ENCODE results near the gene RAG2. TPM values are rescaled to one million over a fixed set of nuclear protein-coding genes. Genes with fewer than 3 reads are reported as not detected.

The RAG2 gene
- total RNA-seq, 1 experiment from 2014 or later, result not detected

- H2BK20ac ChIP-seq (ENCODE audit: low read depth, low read length, poor library complexity, severe bottlenecking), result no peak overlapping the region
- no peak overlapping the region for H3K14ac ChIP-seq (ENCODE audit: insufficient read depth, low read length)
- no peak overlapping the region for H3K23ac ChIP-seq (ENCODE audit: insufficient read length, low read depth, low read length)
- no peak for TF ChIP-seq CTCF (conservative IDR thresholded peaks at IDR 0.05)
- no peaks in the 10 kb centered on the region for H3K79me1 ChIP-seq (ENCODE audit: insufficient read depth, low read depth, low read length, poor library complexity, severe bottlenecking)
- H3K9ac ChIP-seq (ENCODE audit: extremely low read depth, insufficient read length, low read length), result no peak overlapping the region
- no peak overlapping the region for H2AK5ac ChIP-seq (ENCODE audit: insufficient read length, low read length)
- Mint-ChIP-seq H3K27me3 (ENCODE audit: low read depth) (no peaks in the 10 kb centered on the region; the same call in 1 of the 2 replicates), H3K4me1 (no peaks in the 10 kb centered on the region), H3K9me3 (no peaks in the 10 kb centered on the region; a peak in 1 of 5 replicates), H3K4me3 (no peak overlapping the region), H3K36me3 (ENCODE audit: insufficient read depth in 1 of 3, low read depth in 3 of 3) (peaks cover 0 to 1% (median 0%) of the 10 kb centered on the region in 3 experiments; a peak in 1 of 7 replicates), H3K27ac (no peak overlapping the region)
- H3K4ac ChIP-seq (ENCODE audit: low read depth, low read length), result no peak overlapping the region
- DNase-seq, result no peak
- H2AFZ ChIP-seq (ENCODE audit: low read length), result no peak overlapping the region
- H3K27ac ChIP-seq (ENCODE audit: insufficient read length, low read depth, low read length), result no peak overlapping the region
- no peaks in the 10 kb centered on the region for H3K9me3 ChIP-seq (ENCODE audit: control insufficient read depth, low read depth, low read length)
- H4K5ac ChIP-seq (ENCODE audit: insufficient read length, low read depth, low read length), result no peak overlapping the region
- H2BK12ac ChIP-seq (ENCODE audit: insufficient read length, low read depth, low read length), result no peak overlapping the region
- no peak overlapping the region for H3T11ph ChIP-seq (ENCODE audit: low read length)
- no peaks in the 10 kb centered on the region for H3K23me2 ChIP-seq (ENCODE audit: insufficient read length, low read depth, low read length, poor library complexity, severe bottlenecking)
- no peaks in the 10 kb centered on the region for H3K27me3 ChIP-seq (ENCODE audit: insufficient read depth, low read length)
- no peaks in the 10 kb centered on the region for H4K20me1 ChIP-seq (ENCODE audit: control insufficient read depth, insufficient read depth, insufficient read length)
- WGBS (ENCODE audit: extremely low coverage, insufficient read length, low lambda C conversion rate), result no CpG with 5 or more reads among the region's 6 CpGs
- H2BK15ac ChIP-seq (ENCODE audit: low read depth, low read length), result no peak overlapping the region
- no peaks in the 10 kb centered on the region for H3K4me1 ChIP-seq (ENCODE audit: insufficient read depth, low read length)
- H4K8ac ChIP-seq (replicated peaks; ENCODE audit: insufficient read length, low read depth, low read length), result no peak overlapping the region
- no peak overlapping the region for H4K91ac ChIP-seq (ENCODE audit: insufficient read length, low read depth, low read length)
- no peaks in the 10 kb centered on the region for H3K79me2 ChIP-seq (ENCODE audit: insufficient read depth, low read length)
- no peak overlapping the region for H3K4me2 ChIP-seq (ENCODE audit: insufficient read depth, insufficient read length, low read length)
- H2BK120ac ChIP-seq (ENCODE audit: low read depth, low read length, poor library complexity, severe bottlenecking), result no peak overlapping the region
- H3K18ac ChIP-seq (ENCODE audit: insufficient read length, low read depth, low read length), result no peak overlapping the region
- H3K56ac ChIP-seq (ENCODE audit: insufficient read length, low read depth, low read length), result no peak overlapping the region
- H2BK5ac ChIP-seq (ENCODE audit: insufficient read length, low read length), result no peak overlapping the region
Measured at GRCh38 chr11:36617543-36618362, 19.7 kb upstream of the RAG2 start.

Measured in H9 (cell line).